Psoas muscle (tissue), 8 donors: Measurements from ENCODE around the gene PLBD2. TPM values are rescaled to one million over a fixed set of nuclear protein-coding genes. Genes with fewer than 3 reads are reported as not detected.

Source experiments
- ATAC-seq, 4 donors: fragments of 200-7000 bp; cut with Tn5 transposase; one replicate each; pipeline ENCODE4 v1.9.1; 2020; ENCODE audit warnings: moderate library complexity in 3 of 4, mild to moderate bottlenecking in 2 of 4
- DNase-seq, 2 donors: peaks; one replicate each; pipeline ENCODE4 v3.0.0-alpha.2; 2020
- H3K27ac ChIP-seq: fragments of 200-600 bp; one replicate; pipeline ENCODE4 v1.8.0; 2022
- H3K27me3 ChIP-seq, 3 donors: fragments of 200-600 bp in 1 of 3; one replicate each; pipeline versions ENCODE4 v1.6.1 to v1.8.0; 2013 to 2022; ENCODE audit warnings: low read length in 2 of 3, mild to moderate bottlenecking in 2 of 3, moderate library complexity in 1 of 3; ENCODE audit not compliant: insufficient read depth in 3 of 3
- H3K36me3 ChIP-seq, 2 donors: fragments of 200-600 bp in 1 of 2; one replicate each; pipeline versions ENCODE4 v1.6.1 to v1.8.0; 2013 to 2022; ENCODE audit warnings: low read depth in 1 of 2, mild to moderate bottlenecking in 1 of 2, moderate library complexity in 1 of 2; ENCODE audit not compliant: insufficient read depth in 1 of 2
- H3K4me1 ChIP-seq: fragments of 200-600 bp; one replicate; pipeline ENCODE4 v1.8.0; 2022
- H3K4me3 ChIP-seq: fragments of 200-600 bp; one replicate; pipeline ENCODE4 v1.8.0; 2022; ENCODE audit warnings: mild to moderate bottlenecking
- H3K9me3 ChIP-seq: fragments of 200-600 bp; one replicate; pipeline ENCODE4 v1.8.0; 2022
- CTCF ChIP-seq: fragments of 200-600 bp; IDR thresholded peaks from one replicate; pipeline ENCODE4 v1.8.0; 2022; ENCODE audit warnings: antibody characterized with exemption
- WGBS, 3 donors: extraction: QIAGEN DNeasy Blood & Tissue Kit; methylation state at CpG; one replicate each; pipeline versions ENCODE4 v1.1.6 to v1.1.7; 2013; 5-methylcytosine and 5-hydroxymethylcytosine counted together
- intact Hi-C, 2 donors: fragments of 100-400 bp; cut with DNase I; formaldehyde crosslinking; loops; one replicate each; pipeline versions ENCODE4 v1.11.0 to v1.14.2; 2022
- polyA plus RNA-seq, 3 donors: library from polyadenylated mRNA; stranded (reverse); fragments of 200-250 nt; gene quantifications; one replicate each; pipeline ENCODE4 v1.2.3, GENCODE V29; 2013
- total RNA-seq, 4 donors: library from RNA; stranded (reverse); fragmentation: NEBNext Ultra II Directional in 2 of 4; extraction: Animal tissue kit (Norgen Biotek cat#: 25700) in 2 of 4; gene quantifications; one replicate each; pipeline versions ENCODE4 v1.2.1 to v1.2.4, GENCODE V29; 2021 to 2023
- donor health status: healthy with polysubstance abuse.
- donor health status: DM: no; HTN: no; CAD: no; lungs with moderate emphysema.
- donor health status: Bipolar disorder and iron deficiency.
- donor health status: healthy.
- donor health status: DM: yes; HTN: yes; CAD: no.
- donor health status: DM: no; HTN: no; CAD: no.
- donor health status: DM: no; HTN: no; CAD: no.
- donor health status: DM: yes; HTN: yes; CAD: no.

PLBD2 gene
- total and polyA plus RNA-seq, 7 donors, result 5.2 to 21.4 (median 15.7) TPM

DNA sequence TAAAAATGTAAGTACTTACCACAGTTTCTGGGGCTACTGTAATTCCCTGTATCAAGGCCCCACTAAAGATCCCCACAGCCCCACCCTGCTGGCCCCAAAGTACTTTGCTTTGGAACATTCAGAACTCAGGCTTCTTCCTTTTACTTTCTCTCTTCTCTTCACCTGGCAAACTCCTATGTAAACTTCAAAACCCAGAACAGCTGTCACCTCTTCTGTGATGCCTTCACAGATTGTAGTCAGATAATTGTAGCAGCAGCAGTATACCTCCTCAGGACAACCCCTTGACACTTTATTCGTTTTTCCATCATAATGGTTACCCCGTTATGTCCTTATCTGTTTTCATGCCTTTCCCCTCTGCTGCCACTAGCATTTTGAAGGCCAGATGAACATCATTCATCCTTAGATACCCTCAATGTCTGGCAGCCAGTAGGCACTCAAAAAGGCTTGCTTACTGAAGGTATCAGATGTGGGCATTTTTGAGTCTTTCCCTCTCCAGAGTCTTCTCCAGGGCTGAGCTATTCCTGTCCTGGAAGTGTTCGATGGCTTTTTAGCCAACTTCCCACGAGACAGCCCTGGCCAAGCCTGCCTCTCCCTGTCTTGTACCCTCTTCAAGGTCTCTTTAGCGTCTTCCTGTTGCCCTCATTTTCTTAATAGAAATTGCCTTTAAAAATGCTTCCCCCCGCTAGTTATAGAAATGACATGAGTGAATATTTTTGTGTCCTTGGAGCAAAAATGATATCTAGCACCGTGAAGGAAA lies 7.4 kb downstream of the PLBD2 start:
- intact Hi-C loops, result loop anchor here in 1 of 2 donors (10.0 kb wide), 1 partner anchor 181 kb away; the partner anchor contains the start of genes DDX54 and RITA1

DNA sequence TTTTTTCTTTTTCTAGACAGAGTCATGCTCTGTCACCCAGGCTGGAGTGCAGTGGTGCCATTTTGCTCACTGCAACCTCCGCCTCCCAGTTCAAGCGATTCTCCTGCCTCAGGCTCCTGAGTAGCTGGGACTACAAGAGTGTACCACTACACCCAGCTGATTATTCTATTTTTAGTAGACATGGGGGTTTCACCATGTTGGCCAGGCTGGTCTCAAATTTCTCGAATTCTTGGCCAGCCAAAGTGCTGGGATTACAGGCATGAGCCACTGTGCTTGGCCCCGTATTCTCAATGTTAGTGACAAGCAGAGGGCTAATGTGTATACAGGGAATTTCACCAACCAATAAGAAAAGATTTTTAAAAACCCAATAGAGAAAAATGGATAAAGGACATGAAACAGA lies 8.4 kb downstream of the PLBD2 start:
- intact Hi-C loops, result loop anchor here in 1 of 2 donors (10.0 kb wide), 1 partner anchor 182 kb away; the partner anchor contains the start of genes DDX54 and RITA1
- peak overlapping the region; percentile 56 for H3K27ac ChIP-seq
- H3K4me3 ChIP-seq, result no peak overlapping the region
- H3K4me1 ChIP-seq, result peaks cover 18% of the 10 kb centered on the region
- DNase-seq (no peak), ATAC-seq (peak; percentile 93 to 95 (median 94))
- peaks cover 0 to 20% of the 10 kb centered on the region in 2 donors for H3K36me3 ChIP-seq
- 28 to 40% (median 29%) methylated on average over 4 of the region's 4 CpGs for WGBS, 3 donors
- no peaks in the 10 kb centered on the region for H3K27me3 ChIP-seq
- no peaks in the 10 kb centered on the region for H3K9me3 ChIP-seq
- no peak for TF ChIP-seq CTCF

More for the DNA sequence above, 7.4 kb downstream of the PLBD2 start:
- Histone ChIP-seq H3K4me3 (no peak overlapping the region), H3K27me3 (no peaks in the 10 kb centered on the region), H3K36me3 (peaks cover 0 to 16% of the 10 kb centered on the region in 2 donors), H3K9me3 (no peaks in the 10 kb centered on the region), H3K27ac (peak overlapping the region; percentile 56), H3K4me1 (peaks cover 18% of the 10 kb centered on the region)
- DNase-seq (no peak), ATAC-seq (peak in 2 of 4 donors; percentile 36 to 65)
- no peak for TF ChIP-seq CTCF
- WGBS, 3 donors, result 40 to 59% (median 52%) methylated on average over 7 of the region's 7 CpGs

DNA sequence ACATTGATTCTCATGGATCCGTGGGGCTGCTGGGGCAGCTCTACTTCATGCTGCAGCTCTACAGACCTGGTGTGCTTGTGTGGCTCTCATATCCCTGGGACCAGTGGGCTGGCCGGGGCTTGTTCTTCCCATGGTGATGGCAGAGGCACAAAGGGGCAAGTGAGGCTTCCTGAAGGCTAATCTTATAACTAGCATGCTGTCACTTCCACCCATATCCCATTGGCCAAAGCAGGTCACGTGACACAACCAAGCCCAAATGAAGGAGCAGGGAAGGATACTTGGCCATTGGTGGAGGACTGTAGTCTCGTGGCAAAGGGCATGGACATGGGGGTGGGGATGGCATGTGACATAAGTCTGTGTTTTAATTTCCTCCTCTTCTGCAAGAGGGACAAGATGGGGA lies 9.9 kb downstream of the PLBD2 start:
- TF ChIP-seq CTCF, result no peak
- WGBS, 3 donors, result 82 to 90% (median 85%) methylated on average over 4 of the region's 4 CpGs
- intact Hi-C loops, result loop anchor here in 1 of 2 donors (10.0 kb wide), 1 partner anchor 184 kb away; the partner anchor contains the start of genes DDX54 and RITA1
- H3K4me3 ChIP-seq, result no peak overlapping the region
- no peaks in the 10 kb centered on the region for H3K27me3 ChIP-seq
- no peak overlapping the region for H3K27ac ChIP-seq
- H3K4me1 ChIP-seq, result peaks cover 18% of the 10 kb centered on the region
- peaks cover 0 to 35% of the 10 kb centered on the region in 2 donors for H3K36me3 ChIP-seq
- DNase-seq (no peak), ATAC-seq (no peak)
- no peaks in the 10 kb centered on the region for H3K9me3 ChIP-seq

- no peak for DNase-seq
- intact Hi-C loops, result loop anchor here in 1 of 2 donors (10.0 kb wide), 1 partner anchor 185 kb away; the partner anchor contains the start of genes DDX54 and RITA1
- Histone ChIP-seq H3K27ac (no peak overlapping the region), H3K27me3 (no peaks in the 10 kb centered on the region), H3K4me1 (peaks cover 18% of the 10 kb centered on the region), H3K9me3 (no peaks in the 10 kb centered on the region), H3K4me3 (no peak overlapping the region), H3K36me3 (peaks cover 0 to 45% of the 10 kb centered on the region in 2 donors)
- no peak for TF ChIP-seq CTCF
- WGBS, 3 donors, result 83 to 87% (median 84%) methylated on average over 6 of the region's 6 CpGs
- ATAC-seq, result no peak
Measured at GRCh38 chr12:113369391-113369985, 11.1 kb downstream of the PLBD2 start.
